AG04450 (cell line): ENCODE data around the gene DEPP1. TPM values are rescaled to one million over a fixed set of nuclear protein-coding genes. Genes with fewer than 3 reads are reported as not detected.
A peak's percentile ranks its signal among the peaks of the same experiment; 100 is the strongest.

ENCODE experiments used
- CTCF ChIA-PET: fragments of 300-600, 350-600 bp; formaldehyde crosslinking; extraction: SDS; loops from one replicate; lab custom pipeline; 2022; ENCODE audit warnings: antibody characterized with exemption, inconsistent platforms; lab: Charles Lee
- POLR2A ChIA-PET: fragments of 350-600 bp; formaldehyde crosslinking; extraction: SDS; loops from one replicate; lab custom pipeline; 2021; ENCODE audit warnings: antibody characterized with exemption, inconsistent platforms; lab: Yijun Ruan, JAX
- DNase-seq: peaks from one replicate; pipeline ENCODE4 v3.0.0-alpha.2; 2011; ENCODE audit warnings: low read depth, low spot score
- H3K27ac ChIP-seq: one replicate; pipeline ENCODE4 v1.5.1; 2012; ENCODE audit warnings: low read depth, low read length, control low read depth
- H3K27me3 ChIP-seq: one replicate; pipeline ENCODE4 v1.6.0; 2012; ENCODE audit warnings: low read length; ENCODE audit not compliant: control insufficient read depth, insufficient read depth
- H3K4me3 ChIP-seq: 2 replicates; pipeline ENCODE4 v1.5.1; 2011; ENCODE audit warnings: mild to moderate bottlenecking, low read depth, low read length, control low read depth
- H3K9me3 ChIP-seq: 2 replicates; pipeline ENCODE4 v1.5.1; 2012; ENCODE audit warnings: low read length; ENCODE audit not compliant: control insufficient read depth, insufficient read depth
- CTCF ChIP-seq: IDR thresholded peaks from 2 replicates; pipeline ENCODE4 v1.5.1; 2011; ENCODE audit warnings: low read depth, low read length, control low read depth, inconsistent platforms
- polyA plus RNA-seq: library from polyadenylated mRNA; depleted of rRNA; stranded (reverse); fragments of >200 nt; gene quantifications from 2 replicates; pipeline ENCODE4 v1.2.3, GENCODE V29; 2011

DEPP1 gene
- polyA plus RNA-seq, 1 experiment = 31.1 TPM

- TF ChIP-seq CTCF = no peak
- Histone ChIP-seq H3K4me3 (no peak overlapping the region), H3K9me3 (no peaks in the 10 kb centered on the region; the same call in 1 of the 2 replicates), H3K27me3 (no peaks in the 10 kb centered on the region), H3K27ac (no peak overlapping the region)
- ChIA-PET CTCF (no interaction called here), POLR2A (no interaction called here)
- no peak for DNase-seq
These were observed 7.7 kb downstream of the DEPP1 start for GRCh38 chr10:44970812-44971395.

GRCh38 chr10:44969854-44970253 lies 8.8 kb downstream of the DEPP1 start:
- no peak for DNase-seq
- H3K27me3 ChIP-seq = no peaks in the 10 kb centered on the region
- no peak overlapping the region for H3K4me3 ChIP-seq
- no peaks in the 10 kb centered on the region; the same call in 1 of the 2 replicates for H3K9me3 ChIP-seq
- ChIA-PET POLR2A (no interaction called here), CTCF (no interaction called here)
- TF ChIP-seq CTCF = no peak
- no peak overlapping the region for H3K27ac ChIP-seq

GRCh38 chr10:44968500-44969400 lies 9.9 kb downstream of the DEPP1 start:
- Histone ChIP-seq H3K4me3 (no peak overlapping the region), H3K9me3 (no peaks in the 10 kb centered on the region; the same call in 1 of the 2 replicates), H3K27ac (peak overlapping the region; percentile 11), H3K27me3 (no peaks in the 10 kb centered on the region)
- TF ChIP-seq CTCF = no peak
- ChIA-PET CTCF (interaction anchor here (0.5 to 4.5 kb wide), 3 partner anchors 8 to 93 kb away, joined by 3 to 18 read pairs (median 3); no protein-coding TSS in a partner anchor), POLR2A (interaction anchor here (0.8 kb wide), 1 partner anchor 10 kb away, joined by 3 read pairs; the partner anchor contains the start of gene DEPP1)
- no peak for DNase-seq

- TF ChIP-seq CTCF = no peak
- CTCF ChIA-PET = interaction anchor here (0.5 to 4.5 kb wide), 6 partner anchors 9 to 92 kb away, joined by 3 to 18 read pairs (median 4); partner anchors contain the start of gene DEPP1
- Histone ChIP-seq H3K27ac (peak overlapping the region; percentile 11), H3K9me3 (no peaks in the 10 kb centered on the region; the same call in 1 of the 2 replicates), H3K27me3 (no peaks in the 10 kb centered on the region), H3K4me3 (no peak overlapping the region)
- POLR2A ChIA-PET = interaction anchor here (0.8 kb wide), 1 partner anchor 11 kb away, joined by 3 read pairs; the partner anchor contains the start of gene DEPP1
- DNase-seq = no peak
These were observed 10.5 kb downstream of the DEPP1 start for GRCh38 chr10:44968091-44968490.
